Endothelial cell of umbilical vein (primary cell): Measurements from ENCODE around the gene NIF3L1. TPM values are rescaled to one million over a fixed set of nuclear protein-coding genes. Genes with fewer than 3 reads are reported as not detected.

ENCODE experiments used
- BruUV-seq: library from RNA; stranded (reverse); fragments of 400-500 nt; replicated peaks from 2 replicates; lab custom pipeline; 2021; lab: Mats Ljungman, UMichigan
- CTCF ChIA-PET: fragments of 300-600, 350-600 bp; sonication (Branson Sonifier 250); formaldehyde crosslinking; loops from one replicate; lab custom pipeline; 2021; ENCODE audit warnings: antibody characterized with exemption, inconsistent platforms; lab: Charles Lee
- POLR2A ChIA-PET: fragments of 300-600, 350-600 bp; sonication (Branson Sonifier 250); formaldehyde crosslinking; loops from one replicate; lab custom pipeline; 2021; ENCODE audit warnings: antibody characterized with exemption, inconsistent platforms; lab: Charles Lee
- DNase-seq: peaks from one replicate; pipeline ENCODE4 v3.0.0-alpha.2; 2011; ENCODE audit warnings: low read depth, low spot score
- FAIRE-seq: peaks from 2 replicates; lab custom pipeline; 2011; peaks lifted over from hg19 to GRCh38; lab: Jason Lieb, UNC
- H2AFZ ChIP-seq: 2 replicates; pipeline ENCODE4 v1.6.0; 2012; ENCODE audit warnings: low read depth, low read length, control low read depth, inconsistent platforms
- H3K27ac ChIP-seq: 2 replicates; pipeline ENCODE4 v1.5.1; 2011; ENCODE audit warnings: low read depth, mild to moderate bottlenecking, control low read depth, low read length, moderate library complexity; ENCODE audit not compliant: insufficient read depth
- H3K27me3 ChIP-seq, 2 experiments: 2 replicates each; pipeline versions ENCODE4 v1.6.0 to v1.6.1; 2011; ENCODE audit warnings: low read length in 2 of 2, mixed read lengths in 1 of 2; ENCODE audit not compliant: control insufficient read depth in 2 of 2, insufficient read depth in 2 of 2
- H3K36me3 ChIP-seq, 2 experiments: 2 replicates in 1 of 2; 3 replicates in 1 of 2; pipeline ENCODE4 v1.5.1; 2011; ENCODE audit warnings: low read length in 2 of 2, mild to moderate bottlenecking in 1 of 2, moderate library complexity in 1 of 2; ENCODE audit not compliant: control insufficient read depth in 2 of 2, insufficient read depth in 2 of 2; ENCODE audit errors: extremely low read depth in 1 of 2
- H3K4me1 ChIP-seq: 3 replicates; pipeline ENCODE4 v1.5.1; 2011; ENCODE audit warnings: mild to moderate bottlenecking, low read length; ENCODE audit not compliant: control insufficient read depth, insufficient read depth; ENCODE audit errors: extremely low read depth
- H3K4me2 ChIP-seq: 2 replicates; pipeline ENCODE4 v1.6.1; 2011; ENCODE audit warnings: low read length, control low read depth, mixed read lengths; ENCODE audit not compliant: insufficient read depth
- H3K4me3 ChIP-seq, 3 experiments: fragments of 200-600 bp in 1 of 3; sonication (generic), shearing (Covaris generic) in 1 of 3; replicated peaks in 1 of 3; 2 replicates each; pipeline ENCODE4 v1.5.1; 2011 to 2016; ENCODE audit warnings: control low read depth in 3 of 3, low read length in 3 of 3, mild to moderate bottlenecking in 2 of 3, inconsistent platforms in 1 of 3, low read depth in 1 of 3, moderate library complexity in 1 of 3; ENCODE audit not compliant: insufficient read depth in 1 of 3
- H3K79me2 ChIP-seq: 2 replicates; pipeline ENCODE4 v1.6.0; 2012; ENCODE audit warnings: low read length, inconsistent platforms; ENCODE audit not compliant: control insufficient read depth, insufficient read depth
- H3K9ac ChIP-seq: replicated peaks from 2 replicates; pipeline ENCODE3; 2011; ENCODE audit warnings: low read length, control low read depth; ENCODE audit not compliant: insufficient read depth; ENCODE audit errors: extremely low read depth
- H3K9me1 ChIP-seq: replicated peaks from 3 replicates; pipeline ENCODE4 v1.6.0; 2011; ENCODE audit warnings: mild to moderate bottlenecking, low read length; ENCODE audit not compliant: control insufficient read depth, insufficient read depth; ENCODE audit errors: extremely low read depth
- H3K9me3 ChIP-seq: replicated peaks from 2 replicates; pipeline ENCODE4 v1.5.1; 2012; ENCODE audit warnings: low read length, inconsistent platforms; ENCODE audit not compliant: control insufficient read depth, insufficient read depth
- H4K20me1 ChIP-seq: replicated peaks from 2 replicates; pipeline ENCODE3; 2011; ENCODE audit warnings: mild to moderate bottlenecking, low read length; ENCODE audit not compliant: control insufficient read depth, insufficient read depth; ENCODE audit errors: extremely low read depth
- EZH2 ChIP-seq: IDR thresholded peaks from 2 replicates; pipeline ENCODE4 v1.6.1; 2012; ENCODE audit warnings: borderline replicate concordance, low read depth, mild to moderate bottlenecking, moderate library complexity, low read length, inconsistent platforms; ENCODE audit not compliant: severe bottlenecking
- GATA2 ChIP-seq: IDR thresholded peaks from 2 replicates; pipeline ENCODE4 v1.7.0; 2011; ENCODE audit warnings: low read depth, mild to moderate bottlenecking, moderate library complexity, mixed read lengths, low read length; ENCODE audit not compliant: insufficient read length, insufficient read depth
- JUN ChIP-seq: IDR thresholded peaks from 2 replicates; pipeline ENCODE4 v1.6.1; 2011; ENCODE audit warnings: borderline replicate concordance, low read depth; ENCODE audit not compliant: insufficient read length, insufficient read depth
- MYC ChIP-seq: IDR thresholded peaks from one replicate; pipeline ENCODE4 v1.6.1; 2011; ENCODE audit warnings: mild to moderate bottlenecking, low read depth, low read length
- POLR2A ChIP-seq: IDR thresholded peaks from 2 replicates; pipeline ENCODE4 v1.6.1; 2012; ENCODE audit warnings: low read depth, mild to moderate bottlenecking, control low read depth, low read length
- POLR2AphosphoS5 ChIP-seq: IDR thresholded peaks from 2 replicates; pipeline ENCODE4 v1.6.1; 2012; ENCODE audit warnings: low read depth, mild to moderate bottlenecking, control low read depth, low read length, moderate library complexity; ENCODE audit not compliant: insufficient read depth
- dilution Hi-C: fragments of 300-500 bp; cut with MboI; formaldehyde crosslinking; loops from one replicate; pipeline ENCODE4 v1.15.0; 2019; ENCODE audit warnings: low sequenced_read_pairs; ENCODE audit not compliant: extremely low pct_ligation_motif_present
- intact Hi-C: fragments of 100-400 bp; cut with micrococcal nuclease; formaldehyde crosslinking; loops from one replicate; pipeline ENCODE4 v1.10.0; 2022
- polyA plus RNA-seq, 4 experiments: library from polyadenylated mRNA; depleted of rRNA in 3 of 4; stranded (reverse) in 3 of 4; unstranded in 1 of 4; fragments of >200 nt; gene quantifications; 2 replicates each; pipeline versions ENCODE4 v1.2.1 to v1.2.3, GENCODE V29; 2011 to 2012; ENCODE audit warnings: missing spikeins in 1 of 4
- total RNA-seq: library from RNA; stranded (reverse); gene quantifications from 2 replicates; pipeline ENCODE4 v1.2.3, GENCODE V29; 2021
- TF ChIP-seq, protein P1 (sequence below): IDR thresholded peaks from 2 replicates; pipeline ENCODE4 v1.6.1; 2011; ENCODE audit not compliant: insufficient read depth, insufficient read length

NIF3L1 gene
- total and polyA plus RNA-seq, 2 donors (not counting 3 experiments of a cell fraction or from before 2014, with no cell fraction given), result 16.3 to 37.5 TPM

DNA sequence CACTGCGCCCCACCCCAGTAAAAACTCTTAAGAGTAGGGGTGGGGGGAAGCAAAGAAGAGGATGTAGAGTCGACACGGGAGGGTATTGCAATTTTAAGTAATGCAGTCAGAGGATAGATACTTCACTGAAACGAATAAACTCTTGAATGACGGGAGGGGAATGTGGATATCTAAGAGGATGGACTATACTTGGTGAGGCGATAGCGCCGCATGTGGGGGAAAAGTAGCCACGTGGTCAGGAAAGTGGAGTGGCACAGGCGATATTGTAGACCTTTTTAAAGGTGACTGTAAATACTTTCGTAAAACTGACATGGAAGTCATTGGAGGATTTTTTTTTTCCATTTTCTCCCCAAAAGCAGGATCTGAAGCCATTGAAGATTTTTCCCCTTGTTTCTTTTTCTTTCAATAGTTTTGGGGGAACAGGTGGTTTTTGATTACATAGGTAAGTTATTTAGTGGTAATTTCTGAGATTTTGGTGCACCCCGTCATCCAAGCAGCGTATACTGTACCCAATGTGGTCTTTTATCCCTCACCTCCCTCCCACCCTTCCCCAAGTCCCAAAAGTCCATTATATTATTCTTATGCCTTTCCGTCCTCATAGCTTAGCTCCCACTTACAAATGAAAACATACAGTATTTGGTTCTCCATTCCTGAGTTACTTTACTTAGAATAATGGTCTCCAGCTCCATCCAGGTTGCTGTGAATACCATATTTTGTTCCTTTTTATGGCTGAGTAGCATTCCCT, 38.5 kb upstream of the NIF3L1 start:
- Histone ChIP-seq H3K79me2 (no peaks in the 10 kb centered on the region), H4K20me1 (peaks cover 6% of the 10 kb centered on the region), H3K4me1 (no peaks in the 10 kb centered on the region), H3K4me2 (no peak overlapping the region), H3K27ac (no peak overlapping the region), H3K27me3 (no peaks in the 10 kb centered on the region), H2AFZ (no peak overlapping the region), H3K9ac (no peak overlapping the region), H3K4me3 (no peak overlapping the region), H3K9me3 (no peaks in the 10 kb centered on the region), H3K9me1 (no peaks in the 10 kb centered on the region), H3K36me3 (peaks cover 26 to 33% of the 10 kb centered on the region in 2 experiments)
- BruUV-seq, result no TSS peak
- intact Hi-C loops, result no loop called here
- ChIA-PET POLR2A (no interaction called here), CTCF (interaction anchor here (1.1 to 1.4 kb wide), 2 partner anchors 8 to 144 kb away, joined by 3 to 4 read pairs; no protein-coding TSS in a partner anchor)
- FAIRE-seq (no peak), DNase-seq (no peak)
- dilution Hi-C loops, result no loop called here
- TF ChIP-seq, protein P1, sequence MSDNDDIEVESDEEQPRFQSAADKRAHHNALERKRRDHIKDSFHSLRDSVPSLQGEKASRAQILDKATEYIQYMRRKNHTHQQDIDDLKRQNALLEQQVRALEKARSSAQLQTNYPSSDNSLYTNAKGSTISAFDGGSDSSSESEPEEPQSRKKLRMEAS, result no peak
- TF ChIP-seq POLR2A, result peak; percentile 36
- no peak for TF ChIP-seq JUN
- no peak for TF ChIP-seq GATA2
- TF ChIP-seq MYC, result no peak
- peak; percentile 14 for TF ChIP-seq POLR2AphosphoS5
- TF ChIP-seq EZH2, result no peak
